CD8-positive, alpha-beta memory T cell (primary cell): ENCODE data around the gene MEIOB. TPM values are rescaled to one million over a fixed set of nuclear protein-coding genes. Genes with fewer than 3 reads are reported as not detected.

Experiments used
- CTCF ChIA-PET: fragments of 350-600 bp; sonication (Branson Sonifier 250); formaldehyde crosslinking; loops from one replicate; lab custom pipeline; 2021; ENCODE audit warnings: antibody characterized with exemption; lab: Charles Lee
- POLR2A ChIA-PET: fragments of 350-600 bp; sonication (Branson Sonifier 250); formaldehyde crosslinking; loops from one replicate; lab custom pipeline; 2021; ENCODE audit warnings: antibody characterized with exemption; lab: Charles Lee
- DNase-seq, 5 donors: peaks; one replicate each; pipeline versions ENCODE4 v3.0.0 to v3.0.0-alpha.2; 2020 to 2022; ENCODE audit warnings: mixed read lengths in 1 of 5
- H3K27ac ChIP-seq: one replicate; pipeline ENCODE4 v1.7.0; 2013; ENCODE audit warnings: low read depth, mild to moderate bottlenecking, low read length, moderate library complexity
- H3K27me3 ChIP-seq: 2 replicates; pipeline ENCODE4 v1.7.0; 2013; ENCODE audit warnings: low read length, mild to moderate bottlenecking; ENCODE audit not compliant: insufficient read depth, poor library complexity, severe bottlenecking
- H3K36me3 ChIP-seq: 2 replicates; pipeline ENCODE4 v1.7.0; 2013; ENCODE audit warnings: mild to moderate bottlenecking, low read length, moderate library complexity; ENCODE audit not compliant: insufficient read depth
- H3K4me1 ChIP-seq: 2 replicates; pipeline ENCODE4 v1.7.0; 2013; ENCODE audit warnings: mild to moderate bottlenecking, low read length, moderate library complexity; ENCODE audit not compliant: insufficient read depth
- H3K4me3 ChIP-seq: 2 replicates; pipeline ENCODE4 v1.7.0; 2013; ENCODE audit warnings: mild to moderate bottlenecking, low read length
- H3K9me3 ChIP-seq: 2 replicates; pipeline ENCODE4 v1.7.0; 2013; ENCODE audit warnings: mild to moderate bottlenecking, low read length
- H3K27ac Mint-ChIP-seq, 8 donors: one replicate each; pipeline ENCODE4 v1.8.0; 2020 to 2021; ENCODE audit warnings: mixed read lengths in 8 of 8, mild to moderate bottlenecking in 6 of 8, inconsistent platforms in 3 of 8, moderate library complexity in 3 of 8
- H3K27me3 Mint-ChIP-seq, 2 donors: one replicate each; pipeline ENCODE4 v1.8.0; 2020 to 2021; ENCODE audit warnings: mixed read lengths in 2 of 2, mild to moderate bottlenecking in 1 of 2, moderate library complexity in 1 of 2
- H3K36me3 Mint-ChIP-seq, 3 donors: one replicate each; pipeline ENCODE4 v1.8.0; 2020 to 2021; ENCODE audit warnings: mixed read lengths in 3 of 3, inconsistent platforms in 1 of 3, mild to moderate bottlenecking in 1 of 3
- H3K4me1 Mint-ChIP-seq, 3 donors: one replicate each; pipeline ENCODE4 v1.8.0; 2020 to 2021; ENCODE audit warnings: mixed read lengths in 3 of 3, inconsistent platforms in 1 of 3, mild to moderate bottlenecking in 1 of 3
- H3K4me3 Mint-ChIP-seq, 7 donors: one replicate each; pipeline ENCODE4 v1.8.0; 2020 to 2021; ENCODE audit warnings: mixed read lengths in 7 of 7, mild to moderate bottlenecking in 6 of 7, moderate library complexity in 4 of 7, inconsistent platforms in 2 of 7
- H3K9me3 Mint-ChIP-seq, 5 donors: one replicate each; pipeline ENCODE4 v1.8.0; 2020 to 2022; ENCODE audit warnings: mixed read lengths in 5 of 5, mild to moderate bottlenecking in 3 of 5, moderate library complexity in 2 of 5, inconsistent platforms in 1 of 5
- polyA plus RNA-seq: library from polyadenylated mRNA; unstranded; fragments of 300-500 nt; fragmentation: Illumina TruSeq; gene quantifications from one replicate; pipeline ENCODE4 v1.2.3, GENCODE V29; 2021
- total RNA-seq, 2 experiments: library from RNA; stranded (reverse); gene quantifications; one replicate each; pipeline ENCODE4 v1.2.3, GENCODE V29; 2021

Gene MEIOB
- total and polyA plus RNA-seq, 3 experiments from 2014 or later: not detected

DNA sequence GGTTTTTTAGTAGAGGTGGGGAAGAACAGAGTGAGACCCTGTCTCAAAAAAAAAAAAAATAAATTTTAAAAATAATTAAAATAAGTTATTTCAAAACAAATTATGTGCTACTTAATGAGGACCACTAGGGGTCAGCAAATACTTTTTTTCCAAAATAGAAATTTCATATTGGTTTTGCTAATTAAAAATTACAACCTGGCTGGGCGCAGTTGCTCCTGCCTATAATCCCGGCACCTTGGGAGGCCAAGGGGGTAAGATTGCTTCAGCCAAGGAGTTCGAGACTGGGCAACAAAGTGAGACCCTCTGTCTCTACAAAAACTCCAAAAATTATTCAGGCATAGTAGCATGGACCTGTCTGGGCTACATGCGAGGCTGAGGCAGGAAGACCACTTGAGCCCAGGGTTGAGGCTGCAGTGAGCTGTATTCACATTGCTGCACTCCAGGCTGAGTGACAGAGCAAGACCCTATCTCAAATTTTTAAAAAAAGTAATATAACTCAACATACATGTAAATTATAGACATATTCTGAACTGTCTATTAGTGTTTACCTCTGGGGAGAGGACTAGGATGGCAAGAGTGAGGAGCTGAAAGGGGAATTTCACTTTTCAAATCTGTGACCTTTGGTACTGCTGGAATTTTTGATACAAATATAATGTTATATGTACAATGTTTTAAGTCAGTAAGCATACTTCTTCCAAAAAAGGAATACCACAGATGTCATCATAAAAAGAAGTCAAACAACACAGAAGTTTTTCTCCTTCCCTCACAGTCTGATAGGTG lies 8.1 kb downstream of the MEIOB start:
- POLR2A ChIA-PET: no interaction called here
- H3K27ac Mint-ChIP-seq: peak overlapping the region in 1 of 8 donors; percentile 43
- no peaks in the 10 kb centered on the region for H3K36me3 ChIP-seq

DNA sequence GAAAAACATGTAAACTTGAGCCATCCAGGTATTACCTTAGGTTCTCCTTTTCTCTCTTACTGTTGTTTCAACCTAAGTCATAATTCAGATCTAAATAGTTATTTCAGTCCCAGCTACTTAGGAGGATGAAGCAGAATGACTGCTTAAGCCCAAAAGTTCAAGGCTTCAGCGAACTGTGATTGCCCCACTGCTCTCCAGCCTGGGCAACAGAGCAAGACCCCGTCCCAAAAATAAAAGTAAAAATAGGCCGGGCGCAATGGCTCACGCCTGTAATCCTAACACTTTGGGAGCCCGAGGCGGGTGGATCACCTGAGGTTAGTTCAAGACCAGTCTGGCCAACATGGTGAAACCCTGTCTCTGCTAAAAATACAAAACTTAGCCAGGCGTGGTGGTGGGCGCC lies 9.6 kb downstream of the MEIOB start:
- CTCF ChIA-PET: no interaction called here
- no peaks in the 10 kb centered on the region for H3K9me3 Mint-ChIP-seq
- POLR2A ChIA-PET: no interaction called here
- H3K27me3 Mint-ChIP-seq: peaks cover 15 to 42% of the 10 kb centered on the region in 2 donors
- H3K36me3 ChIP-seq: no peaks in the 10 kb centered on the region
- no peaks in the 10 kb centered on the region for H3K4me1 ChIP-seq
- H3K9me3 ChIP-seq: no peaks in the 10 kb centered on the region
- no peak for DNase-seq
- no peaks in the 10 kb centered on the region for H3K36me3 Mint-ChIP-seq
- H3K4me3 ChIP-seq: no peak overlapping the region
- H3K4me3 Mint-ChIP-seq: no peak overlapping the region
- no peak overlapping the region for H3K27ac ChIP-seq
- no peak overlapping the region for H3K27ac Mint-ChIP-seq
- H3K4me1 Mint-ChIP-seq: no peaks in the 10 kb centered on the region
- H3K27me3 ChIP-seq: no peaks in the 10 kb centered on the region

More for the DNA sequence above, 8.1 kb downstream of the MEIOB start:
- Histone ChIP-seq H3K27me3 (no peaks in the 10 kb centered on the region), H3K9me3 (no peaks in the 10 kb centered on the region), H3K27ac (no peak overlapping the region), H3K4me3 (no peak overlapping the region), H3K4me1 (no peaks in the 10 kb centered on the region)
- Mint-ChIP-seq H3K4me1 (no peaks in the 10 kb centered on the region), H3K36me3 (no peaks in the 10 kb centered on the region), H3K27me3 (peaks cover 14 to 31% of the 10 kb centered on the region in 2 donors), H3K4me3 (no peak overlapping the region), H3K9me3 (no peaks in the 10 kb centered on the region)
- CTCF ChIA-PET: interaction anchor here (0.9 to 1.2 kb wide), 4 partner anchors 9 to 65 kb away, joined by 3 read pairs; no protein-coding TSS in a partner anchor
- DNase-seq: peak in 2 of 5 donors; percentile 11 to 41

DNA sequence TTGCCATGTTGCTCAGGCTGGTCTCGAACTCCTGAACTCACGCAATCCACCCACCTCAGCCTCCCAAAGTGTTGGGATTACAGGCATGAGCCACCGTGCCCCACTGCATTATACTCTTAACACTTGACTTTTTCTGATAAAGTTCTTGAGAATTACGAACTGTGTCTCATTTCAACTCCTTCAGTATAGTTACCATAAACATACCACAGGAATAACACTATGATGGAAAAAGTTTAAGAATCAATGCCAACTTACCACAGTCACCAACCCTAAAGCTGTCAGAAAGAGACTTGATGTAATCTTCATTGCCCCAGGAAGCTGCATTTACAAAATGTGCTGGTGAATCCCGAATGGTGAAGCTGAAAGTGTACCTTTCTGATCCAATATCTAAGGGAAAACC lies 10.2 kb downstream of the MEIOB start:
- Histone ChIP-seq H3K4me1 (no peaks in the 10 kb centered on the region), H3K27ac (no peak overlapping the region), H3K9me3 (no peaks in the 10 kb centered on the region), H3K27me3 (no peaks in the 10 kb centered on the region), H3K4me3 (no peak overlapping the region), H3K36me3 (no peaks in the 10 kb centered on the region)
- no peaks in the 10 kb centered on the region for H3K9me3 Mint-ChIP-seq
- no peaks in the 10 kb centered on the region for H3K36me3 Mint-ChIP-seq
- no peak overlapping the region for H3K4me3 Mint-ChIP-seq
- POLR2A ChIA-PET: no interaction called here
- peaks cover 19 to 47% of the 10 kb centered on the region in 2 donors for H3K27me3 Mint-ChIP-seq
- no peaks in the 10 kb centered on the region for H3K4me1 Mint-ChIP-seq
- no peak overlapping the region for H3K27ac Mint-ChIP-seq
- no peak for DNase-seq
- CTCF ChIA-PET: no interaction called here

DNA sequence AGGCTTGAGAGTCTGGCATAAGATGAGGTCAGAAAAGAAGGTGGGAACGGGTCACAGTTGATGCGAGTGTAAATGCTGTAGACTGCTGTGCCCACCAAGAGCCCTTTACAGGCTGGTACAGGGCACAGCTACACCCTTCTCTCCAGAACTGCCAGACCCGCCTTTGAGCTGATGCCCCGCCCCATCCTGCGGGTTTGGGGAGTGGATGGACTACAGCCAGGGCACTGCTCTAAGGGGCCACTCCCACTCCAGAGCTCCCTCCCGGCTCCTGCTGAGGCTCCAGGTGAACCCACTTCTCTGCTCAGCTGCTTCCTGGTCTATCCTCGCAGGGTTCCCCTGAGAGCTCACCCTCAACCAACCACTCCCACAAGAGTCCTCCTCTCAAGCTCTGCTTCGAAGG lies 12.3 kb downstream of the MEIOB start:
- no peaks in the 10 kb centered on the region for H3K9me3 ChIP-seq
- Mint-ChIP-seq H3K36me3 (no peaks in the 10 kb centered on the region), H3K27ac (no peak overlapping the region), H3K4me1 (peaks cover 7 to 12% (median 12%) of the 10 kb centered on the region in 3 donors), H3K9me3 (no peaks in the 10 kb centered on the region), H3K4me3 (no peak overlapping the region), H3K27me3 (peaks cover 13 to 40% of the 10 kb centered on the region in 2 donors)
- POLR2A ChIA-PET: no interaction called here
- peaks cover 12% of the 10 kb centered on the region for H3K4me1 ChIP-seq
- H3K27me3 ChIP-seq: no peaks in the 10 kb centered on the region
- no peak overlapping the region for H3K4me3 ChIP-seq
- H3K36me3 ChIP-seq: no peaks in the 10 kb centered on the region
- no peak for DNase-seq
- no peak overlapping the region for H3K27ac ChIP-seq
- CTCF ChIA-PET: no interaction called here

DNA sequence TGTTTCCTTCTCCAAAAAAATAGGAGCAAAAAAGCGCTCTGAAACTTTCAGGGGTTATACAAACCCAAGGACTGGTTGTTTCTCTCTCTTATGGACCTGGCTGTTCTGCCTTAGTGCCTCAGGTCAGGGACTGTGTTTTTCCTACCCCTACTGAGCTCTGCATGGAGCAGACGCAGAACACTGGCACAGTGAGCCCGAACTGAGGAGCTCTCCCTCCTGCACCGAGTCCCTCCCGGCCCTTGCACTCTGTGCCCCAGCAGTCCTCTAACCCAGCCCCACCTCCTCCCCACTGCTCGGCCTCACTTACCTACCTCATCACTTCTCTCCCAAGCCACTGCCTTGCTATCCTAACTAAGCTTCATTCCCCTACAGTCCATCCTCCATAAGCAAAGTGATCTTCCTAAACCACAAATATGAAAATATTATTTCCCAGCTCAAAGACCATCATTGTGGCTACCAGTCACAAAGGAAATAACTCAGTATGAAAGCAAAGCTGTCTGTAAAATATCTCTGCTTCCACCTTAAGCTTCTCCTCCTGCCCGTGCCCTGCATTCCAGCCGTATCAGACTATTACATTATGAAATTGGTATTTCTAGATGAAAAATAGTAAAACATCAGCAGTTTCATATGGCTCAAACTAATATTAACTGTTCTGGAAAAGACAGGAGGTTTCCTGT lies 13.6 kb downstream of the MEIOB start:
- Histone ChIP-seq H3K9me3 (no peaks in the 10 kb centered on the region), H3K27ac (no peak overlapping the region), H3K4me3 (no peak overlapping the region), H3K4me1 (peaks cover 15% of the 10 kb centered on the region), H3K27me3 (no peaks in the 10 kb centered on the region), H3K36me3 (no peaks in the 10 kb centered on the region)
- CTCF ChIA-PET: no interaction called here
- DNase-seq: no peak
- Mint-ChIP-seq H3K36me3 (no peaks in the 10 kb centered on the region), H3K9me3 (no peaks in the 10 kb centered on the region), H3K27ac (no peak overlapping the region), H3K27me3 (peaks cover 7 to 38% of the 10 kb centered on the region in 2 donors), H3K4me3 (no peak overlapping the region), H3K4me1 (peaks cover 7 to 15% (median 12%) of the 10 kb centered on the region in 3 donors)
- POLR2A ChIA-PET: no interaction called here

DNA sequence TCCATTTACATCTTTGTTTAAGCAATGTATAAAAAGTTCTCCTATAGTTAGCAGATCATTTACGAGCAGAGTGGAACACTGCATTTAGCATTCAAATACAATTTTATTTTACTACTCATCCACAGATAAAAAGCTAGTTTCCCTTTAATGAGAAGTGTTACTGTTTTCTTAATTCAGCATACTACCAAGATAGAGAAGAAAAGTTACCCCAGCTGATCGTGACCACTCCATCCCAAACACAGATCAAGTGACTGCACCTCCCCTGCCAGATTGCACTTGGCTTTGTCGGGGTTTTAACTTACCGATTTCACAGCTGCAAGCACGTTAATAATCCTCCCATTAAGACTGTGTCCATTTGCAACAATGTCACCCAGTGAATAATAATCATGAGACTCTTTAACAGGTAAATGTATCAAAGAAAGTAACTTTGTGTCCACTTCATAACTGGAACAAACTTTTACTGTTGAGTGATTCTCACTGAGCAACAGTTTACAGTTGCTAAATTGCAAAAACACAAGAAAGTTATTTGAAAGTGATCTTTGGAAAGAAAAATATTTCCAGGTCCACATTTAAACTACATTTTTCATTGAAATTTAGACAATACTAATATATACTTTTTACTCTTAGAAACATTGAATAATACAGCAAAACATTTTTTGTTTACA lies 14.4 kb downstream of the MEIOB start:
- POLR2A ChIA-PET: no interaction called here
- no peaks in the 10 kb centered on the region for H3K27me3 ChIP-seq
- peaks cover 7 to 15% (median 12%) of the 10 kb centered on the region in 3 donors for H3K4me1 Mint-ChIP-seq
- H3K27ac Mint-ChIP-seq: peak overlapping the region in 2 of 8 donors; percentile 25 to 75
- no peaks in the 10 kb centered on the region for H3K9me3 Mint-ChIP-seq
- CTCF ChIA-PET: no interaction called here
- H3K36me3 Mint-ChIP-seq: no peaks in the 10 kb centered on the region
- no peak overlapping the region for H3K4me3 ChIP-seq
- no peak overlapping the region for H3K4me3 Mint-ChIP-seq
- peaks cover 7 to 40% of the 10 kb centered on the region in 2 donors for H3K27me3 Mint-ChIP-seq
- no peak overlapping the region for H3K27ac ChIP-seq
- no peaks in the 10 kb centered on the region for H3K36me3 ChIP-seq
- H3K4me1 ChIP-seq: peaks cover 15% of the 10 kb centered on the region
- DNase-seq: no peak
- no peaks in the 10 kb centered on the region for H3K9me3 ChIP-seq

DNA sequence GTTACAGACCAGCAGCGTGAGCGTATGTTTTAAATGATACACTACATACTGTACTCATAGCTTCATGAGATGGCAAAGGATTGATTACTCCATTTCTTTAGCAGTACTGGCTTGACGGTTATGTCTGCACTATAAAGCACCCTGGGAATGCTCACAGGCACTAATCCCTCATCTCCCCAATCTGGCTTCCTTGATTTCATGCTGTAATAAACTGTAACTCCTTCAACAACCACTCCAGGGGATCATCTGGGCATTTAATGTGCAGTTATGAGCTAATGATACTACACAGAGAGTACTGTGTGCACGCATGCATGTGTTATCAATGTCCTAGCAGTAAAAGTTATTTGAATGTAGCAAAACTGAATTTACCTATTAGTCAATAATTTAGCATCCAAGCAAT lies 20.2 kb downstream of the MEIOB start:
- Histone ChIP-seq H3K9me3 (no peaks in the 10 kb centered on the region), H3K27me3 (no peaks in the 10 kb centered on the region), H3K4me3 (no peak overlapping the region), H3K27ac (no peak overlapping the region), H3K36me3 (no peaks in the 10 kb centered on the region), H3K4me1 (peaks cover 15% of the 10 kb centered on the region)
- POLR2A ChIA-PET: no interaction called here
- Mint-ChIP-seq H3K27me3 (peaks cover 6 to 8% of the 10 kb centered on the region in 2 donors), H3K36me3 (no peaks in the 10 kb centered on the region), H3K9me3 (no peaks in the 10 kb centered on the region), H3K4me3 (no peak overlapping the region), H3K27ac (no peak overlapping the region), H3K4me1 (peaks cover 7 to 15% (median 12%) of the 10 kb centered on the region in 3 donors)
- CTCF ChIA-PET: interaction anchor here (1.0 kb wide), 1 partner anchor 27 kb away, joined by 3 read pairs; no protein-coding TSS in a partner anchor
- no peak for DNase-seq

DNA sequence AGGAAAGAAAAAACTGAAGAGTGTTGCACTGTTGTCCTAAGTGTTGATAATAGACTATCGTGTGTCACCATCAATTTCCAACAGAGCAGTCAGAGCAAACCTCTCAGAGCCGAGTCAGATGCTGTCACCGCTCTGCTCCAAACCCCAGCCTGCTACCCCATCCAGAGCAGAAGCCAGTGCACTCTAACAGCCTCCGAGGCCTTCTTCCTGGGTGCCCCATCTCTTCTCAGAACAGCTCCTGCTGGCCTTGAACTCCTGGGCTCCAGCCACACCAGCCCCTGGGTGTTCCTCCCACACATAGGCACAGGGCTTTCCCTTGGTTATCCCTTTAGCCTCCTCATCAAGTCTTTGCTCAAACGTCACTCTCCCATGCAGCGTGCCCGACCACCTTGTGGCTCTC lies 21.0 kb downstream of the MEIOB start:
- no peaks in the 10 kb centered on the region for H3K36me3 ChIP-seq
- no peak overlapping the region for H3K4me3 ChIP-seq
- peaks cover 9 to 15% of the 10 kb centered on the region in 2 donors for H3K27me3 Mint-ChIP-seq
- no peaks in the 10 kb centered on the region for H3K9me3 ChIP-seq
- H3K27ac Mint-ChIP-seq: no peak overlapping the region
- ChIA-PET POLR2A (no interaction called here), CTCF (no interaction called here)
- no peaks in the 10 kb centered on the region for H3K9me3 Mint-ChIP-seq
- H3K4me1 Mint-ChIP-seq: peaks cover 7 to 15% (median 12%) of the 10 kb centered on the region in 3 donors
- no peak overlapping the region for H3K27ac ChIP-seq
- DNase-seq: no peak
- no peak overlapping the region for H3K4me3 Mint-ChIP-seq
- peaks cover 15% of the 10 kb centered on the region for H3K4me1 ChIP-seq
- no peaks in the 10 kb centered on the region for H3K36me3 Mint-ChIP-seq
- no peaks in the 10 kb centered on the region for H3K27me3 ChIP-seq
